Endothelial cell (in vitro differentiated cells): ENCODE measurements around the gene ENDOU. TPM values are rescaled to one million over a fixed set of nuclear protein-coding genes. Genes with fewer than 3 reads are reported as not detected.
A peak's percentile ranks its signal among the peaks of the same experiment; 100 is the strongest.

Source experiments
- DNase-seq: peaks from one replicate; pipeline ENCODE4 v3.0.0; 2021; ENCODE audit warnings: low spot score
- H3K27ac Mint-ChIP-seq: one replicate; pipeline ENCODE4 v1.8.0; 2021; ENCODE audit warnings: mixed read lengths, inconsistent platforms; ENCODE audit not compliant: unreplicated experiment
- H3K27me3 Mint-ChIP-seq: one replicate; pipeline ENCODE4 v1.8.0; 2021; ENCODE audit warnings: mild to moderate bottlenecking, moderate library complexity, mixed read lengths, inconsistent platforms; ENCODE audit not compliant: unreplicated experiment
- H3K36me3 Mint-ChIP-seq: one replicate; pipeline ENCODE4 v1.8.0; 2021; ENCODE audit warnings: mild to moderate bottlenecking, low read depth, mixed read lengths, inconsistent platforms; ENCODE audit not compliant: unreplicated experiment
- H3K4me1 Mint-ChIP-seq: one replicate; pipeline ENCODE4 v1.8.0; 2021; ENCODE audit warnings: mild to moderate bottlenecking, mixed read lengths, inconsistent platforms; ENCODE audit not compliant: unreplicated experiment
- H3K4me3 Mint-ChIP-seq: one replicate; pipeline ENCODE4 v1.8.0; 2021; ENCODE audit warnings: mild to moderate bottlenecking, mixed read lengths, inconsistent platforms; ENCODE audit not compliant: unreplicated experiment
- H3K9me3 Mint-ChIP-seq: one replicate; pipeline ENCODE4 v1.8.0; 2021; ENCODE audit warnings: mixed read lengths, inconsistent platforms; ENCODE audit not compliant: unreplicated experiment
- CTCF ChIP-seq: fragments of 200-600 bp; sonication (generic); IDR thresholded peaks from one replicate; pipeline ENCODE4 v1.5.0; 2021; ENCODE audit warnings: antibody characterized with exemption; ENCODE audit not compliant: unreplicated experiment
- total RNA-seq: library from RNA; stranded (reverse); fragmentation: NEBNext Ultra II Directional; extraction: Animal tissue kit (Norgen Biotek cat#: 25700); gene quantifications from one replicate; pipeline ENCODE4 v1.2.1, GENCODE V29; 2021; ENCODE audit not compliant: unreplicated experiment

Gene ENDOU
- total RNA-seq, 1 donor from 2014 or later, result 1.6 TPM

DNA sequence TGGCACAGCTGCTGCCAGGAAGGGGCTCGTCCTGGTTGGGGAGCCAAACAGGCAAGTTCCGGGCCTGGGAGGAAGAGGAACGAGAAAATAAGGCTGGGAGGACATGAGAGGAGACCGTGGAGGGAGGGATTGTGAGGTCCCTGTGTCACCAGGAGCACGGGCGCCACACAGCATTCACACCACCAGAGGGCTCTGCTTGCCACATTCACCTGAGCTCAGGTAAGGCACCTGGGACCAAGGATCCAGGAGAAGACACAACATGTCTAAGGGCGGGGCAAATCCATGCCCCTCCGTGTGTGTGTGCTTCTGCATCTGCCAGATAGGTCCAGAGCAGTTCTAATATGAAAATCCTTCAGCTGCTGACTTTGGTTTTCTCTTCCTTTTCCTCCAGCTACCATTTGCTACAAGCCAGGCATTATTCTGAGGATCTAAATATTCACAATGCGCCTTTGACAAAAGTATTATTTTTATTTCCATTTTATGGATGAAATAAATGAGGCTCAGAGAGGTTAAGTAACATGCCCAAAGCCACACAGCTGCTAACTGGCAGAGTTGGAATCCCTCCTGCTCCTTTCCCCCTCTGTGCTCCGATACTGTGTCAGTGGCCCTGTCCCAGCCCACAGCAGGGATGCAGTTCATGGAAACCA, 18.8 kb upstream of the ENDOU start:
- peak; percentile 49 for TF ChIP-seq CTCF
- Mint-ChIP-seq H3K36me3 (peaks cover 52% of the 10 kb centered on the region), H3K4me3 (peak overlapping the region; percentile 38), H3K27me3 (peaks cover 23% of the 10 kb centered on the region), H3K4me1 (peaks cover 16% of the 10 kb centered on the region), H3K9me3 (no peaks in the 10 kb centered on the region), H3K27ac (peak overlapping the region; percentile 20)
- DNase-seq, result no peak

DNA sequence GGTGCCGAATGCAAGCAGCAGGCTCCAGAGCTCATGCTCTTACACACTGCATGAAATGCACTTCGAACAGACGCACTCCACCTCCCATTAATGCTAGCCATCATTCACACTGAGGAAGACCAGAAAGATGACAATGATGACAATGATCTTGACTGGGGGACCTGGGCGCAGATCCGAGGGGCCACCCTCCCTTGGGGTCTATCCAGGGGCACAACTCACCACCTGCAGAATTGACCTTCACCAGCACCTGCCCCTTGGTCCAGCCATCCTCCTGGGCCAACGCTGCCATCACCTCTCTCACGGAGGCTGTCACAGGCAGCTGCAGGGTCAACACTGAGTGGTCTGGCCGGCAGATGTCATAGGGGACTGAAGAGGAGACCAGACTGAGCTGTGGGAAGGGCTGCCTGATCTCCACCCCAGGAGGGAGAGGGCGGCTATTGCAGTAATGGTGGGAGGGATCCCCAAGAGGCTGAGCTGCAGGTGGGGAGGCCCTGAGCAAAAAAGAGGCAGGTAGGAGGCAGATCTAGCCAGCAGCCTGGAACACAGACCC, 18.1 kb upstream of the ENDOU start:
- H3K27ac Mint-ChIP-seq, result peak overlapping the region; percentile 42
- peaks cover 27% of the 10 kb centered on the region for H3K27me3 Mint-ChIP-seq
- H3K4me1 Mint-ChIP-seq, result peaks cover 16% of the 10 kb centered on the region
- H3K4me3 Mint-ChIP-seq, result peak overlapping the region; percentile 48
- no peak for DNase-seq
- peaks cover 48% of the 10 kb centered on the region for H3K36me3 Mint-ChIP-seq
- no peak for TF ChIP-seq CTCF
- H3K9me3 Mint-ChIP-seq, result no peaks in the 10 kb centered on the region

GRCh38 chr12:47742253-47742825, 17.0 kb upstream of the ENDOU start:
- Mint-ChIP-seq H3K27ac (peak overlapping the region; percentile 78), H3K36me3 (peaks cover 48% of the 10 kb centered on the region), H3K4me1 (peaks cover 16% of the 10 kb centered on the region), H3K4me3 (peak overlapping the region; percentile 56), H3K27me3 (peaks cover 27% of the 10 kb centered on the region), H3K9me3 (no peaks in the 10 kb centered on the region)
- peak; percentile 69 for DNase-seq
- TF ChIP-seq CTCF, result peak; percentile 98

- peaks cover 18% of the 10 kb centered on the region for H3K4me1 Mint-ChIP-seq
- no peak overlapping the region for H3K27ac Mint-ChIP-seq
- no peak for DNase-seq
- H3K27me3 Mint-ChIP-seq, result peaks cover 26% of the 10 kb centered on the region
- H3K36me3 Mint-ChIP-seq, result peaks cover 45% of the 10 kb centered on the region
- H3K9me3 Mint-ChIP-seq, result no peaks in the 10 kb centered on the region
- no peak overlapping the region for H3K4me3 Mint-ChIP-seq
- TF ChIP-seq CTCF, result no peak
Measured at GRCh38 chr12:47741340-47741703, 16.0 kb upstream of the ENDOU start.
